ENCODE data around the gene HPCAL4. TPM values are rescaled to one million over a fixed set of nuclear protein-coding genes. Genes with fewer than 3 reads are reported as not detected.

The HPCAL4 gene
- total RNA-seq, 1 experiment from 2014 or later, result 0.02 TPM

GRCh38 chr1:39653546-39654031 is 37.6 kb downstream of the HPCAL4 start:
- peak; percentile 45 for DNase-seq (ENCODE audit: extremely low read depth, low read depth)

GRCh38 chr1:39652554-39652953 is 38.7 kb downstream of the HPCAL4 start:
- DNase-seq (ENCODE audit: extremely low read depth, low read depth), result no peak

GRCh38 chr1:39652105-39652504 is 39.1 kb downstream of the HPCAL4 start:
- DNase-seq (ENCODE audit: extremely low read depth, low read depth), result no peak

GRCh38 chr1:39650431-39650830 is 40.8 kb downstream of the HPCAL4 start:
- no peak for DNase-seq (ENCODE audit: extremely low read depth, low read depth)

- no peak for DNase-seq (ENCODE audit: extremely low read depth, low read depth)
These were observed 41.5 kb downstream of the HPCAL4 start for GRCh38 chr1:39649636-39650185.

- no peak for DNase-seq (ENCODE audit: extremely low read depth, low read depth)
These were observed 42.7 kb downstream of the HPCAL4 start for GRCh38 chr1:39648496-39648895.

GRCh38 chr1:39647247-39647646 is 44.0 kb downstream of the HPCAL4 start:
- no peak for DNase-seq (ENCODE audit: extremely low read depth, low read depth)

- DNase-seq (ENCODE audit: extremely low read depth, low read depth), result no peak
These were observed 44.8 kb downstream of the HPCAL4 start for GRCh38 chr1:39646232-39647081.

GRCh38 chr1:39645411-39646043 is 45.7 kb downstream of the HPCAL4 start:
- DNase-seq (ENCODE audit: extremely low read depth, low read depth), result no peak

GRCh38 chr1:39643705-39644104 is 47.5 kb downstream of the HPCAL4 start:
- DNase-seq (ENCODE audit: extremely low read depth, low read depth), result no peak

GRCh38 chr1:39642796-39643195 is 48.4 kb downstream of the HPCAL4 start:
- DNase-seq (ENCODE audit: extremely low read depth, low read depth), result no peak

GRCh38 chr1:39640861-39641260 is 50.4 kb downstream of the HPCAL4 start:
- DNase-seq (ENCODE audit: extremely low read depth, low read depth), result no peak

- DNase-seq (ENCODE audit: extremely low read depth, low read depth), result peak; percentile 63
These were observed 51.7 kb downstream of the HPCAL4 start, which contains the start of gene HEYL for GRCh38 chr1:39639305-39640130. TSS of gene HEYL (minus strand) at chr1:39639643. CDS start at chr1:39639625, 18 bp downstream.

- no peak for DNase-seq (ENCODE audit: extremely low read depth, low read depth)
These were observed 52.3 kb downstream of the HPCAL4 start for GRCh38 chr1:39638965-39639304.

- DNase-seq (ENCODE audit: extremely low read depth, low read depth), result no peak
These were observed 53.9 kb downstream of the HPCAL4 start for GRCh38 chr1:39637361-39637760.

GRCh38 chr1:39635871-39636210 is 55.4 kb downstream of the HPCAL4 start:
- no peak for DNase-seq (ENCODE audit: extremely low read depth, low read depth)

- no peak for DNase-seq (ENCODE audit: extremely low read depth, low read depth)
These were observed 55.9 kb downstream of the HPCAL4 start for GRCh38 chr1:39635205-39635870.

- no peak for DNase-seq (ENCODE audit: extremely low read depth, low read depth)
These were observed 57.8 kb downstream of the HPCAL4 start for GRCh38 chr1:39633422-39633821.

- no peak for DNase-seq (ENCODE audit: extremely low read depth, low read depth)
These were observed 58.4 kb downstream of the HPCAL4 start for GRCh38 chr1:39632682-39633417.

GRCh38 chr1:39632323-39632681 is 58.9 kb downstream of the HPCAL4 start:
- no peak for DNase-seq (ENCODE audit: extremely low read depth, low read depth)
